Measurements from ENCODE around the gene B3GNT8. TPM values are rescaled to one million over a fixed set of nuclear protein-coding genes. Genes with fewer than 3 reads are reported as not detected.
A peak's percentile ranks its signal among the peaks of the same experiment; 100 is the strongest.

B3GNT8 gene
- total and polyA plus RNA-seq, 12 donors: 3.3 to 13.3 (median 8.8) TPM

- Histone ChIP-seq H3K27me3 (no peaks in the 10 kb centered on the region), H3K4me1 (peaks cover 14 to 59% (median 37%) of the 10 kb centered on the region in 9 donors), H3K9me3 (no peaks in the 10 kb centered on the region), H3K36me3 (peaks cover 0 to 63% (median 14%) of the 10 kb centered on the region in 9 donors), H3K4me3 (peak overlapping the region in 3 of 10 donors; percentile 7 to 20 (median 15)), H3K27ac (peak overlapping the region; percentile 67 to 94 (median 86))
- intact Hi-C loops (cut with DNase I): loop anchor here in 6 of 10 donors (5.0 to 10.0 kb wide), 6 partner anchors 34 to 227 kb away; partner anchors contain the start of genes BCKDHA (in 2 of the 6), EXOSC5 (in 2 of the 6), CCDC97 (in 1 of the 6) and TGFB1 (in 1 of the 6)
- DNase-seq (peak; percentile 71 to 83), ATAC-seq (peak; percentile 58 to 89 (median 76))
- 47 to 52% methylated on average over 23 of the region's 23 CpGs for WGBS, 2 donors
- TF ChIP-seq, protein P1, sequence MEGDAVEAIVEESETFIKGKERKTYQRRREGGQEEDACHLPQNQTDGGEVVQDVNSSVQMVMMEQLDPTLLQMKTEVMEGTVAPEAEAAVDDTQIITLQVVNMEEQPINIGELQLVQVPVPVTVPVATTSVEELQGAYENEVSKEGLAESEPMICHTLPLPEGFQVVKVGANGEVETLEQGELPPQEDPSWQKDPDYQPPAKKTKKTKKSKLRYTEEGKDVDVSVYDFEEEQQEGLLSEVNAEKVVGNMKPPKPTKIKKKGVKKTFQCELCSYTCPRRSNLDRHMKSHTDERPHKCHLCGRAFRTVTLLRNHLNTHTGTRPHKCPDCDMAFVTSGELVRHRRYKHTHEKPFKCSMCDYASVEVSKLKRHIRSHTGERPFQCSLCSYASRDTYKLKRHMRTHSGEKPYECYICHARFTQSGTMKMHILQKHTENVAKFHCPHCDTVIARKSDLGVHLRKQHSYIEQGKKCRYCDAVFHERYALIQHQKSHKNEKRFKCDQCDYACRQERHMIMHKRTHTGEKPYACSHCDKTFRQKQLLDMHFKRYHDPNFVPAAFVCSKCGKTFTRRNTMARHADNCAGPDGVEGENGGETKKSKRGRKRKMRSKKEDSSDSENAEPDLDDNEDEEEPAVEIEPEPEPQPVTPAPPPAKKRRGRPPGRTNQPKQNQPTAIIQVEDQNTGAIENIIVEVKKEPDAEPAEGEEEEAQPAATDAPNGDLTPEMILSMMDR (IDR thresholded peaks at IDR 0.05): peak in 8 of 9 donors; percentile 24 to 65 (median 54)
Measured at GRCh38 chr19:41431426-41432386, 4.5 kb upstream of the B3GNT8 start.

- DNase-seq: no peak
- Histone ChIP-seq H3K9me3 (no peaks in the 10 kb centered on the region), H3K36me3 (peaks cover 0 to 58% (median 10%) of the 10 kb centered on the region in 9 donors), H3K4me3 (no peak overlapping the region), H3K27ac (peak overlapping the region; percentile 64 to 94 (median 86)), H3K4me1 (peaks cover 14 to 67% (median 44%) of the 10 kb centered on the region in 9 donors), H3K27me3 (no peaks in the 10 kb centered on the region)
- no peak for ATAC-seq
- WGBS, 2 donors: 79 to 85% methylated on average over 6 of the region's 6 CpGs
- TF ChIP-seq, protein P1 (IDR thresholded peaks at IDR 0.05): no peak
- intact Hi-C loops (cut with DNase I): loop anchor here in 6 of 10 donors (5.0 to 10.0 kb wide), 6 partner anchors 34 to 226 kb away; partner anchors contain the start of genes BCKDHA (in 2 of the 6), EXOSC5 (in 2 of the 6), CCDC97 (in 1 of the 6) and TGFB1 (in 1 of the 6)
Measured at GRCh38 chr19:41430922-41431321, 3.7 kb upstream of the B3GNT8 start.

DNA sequence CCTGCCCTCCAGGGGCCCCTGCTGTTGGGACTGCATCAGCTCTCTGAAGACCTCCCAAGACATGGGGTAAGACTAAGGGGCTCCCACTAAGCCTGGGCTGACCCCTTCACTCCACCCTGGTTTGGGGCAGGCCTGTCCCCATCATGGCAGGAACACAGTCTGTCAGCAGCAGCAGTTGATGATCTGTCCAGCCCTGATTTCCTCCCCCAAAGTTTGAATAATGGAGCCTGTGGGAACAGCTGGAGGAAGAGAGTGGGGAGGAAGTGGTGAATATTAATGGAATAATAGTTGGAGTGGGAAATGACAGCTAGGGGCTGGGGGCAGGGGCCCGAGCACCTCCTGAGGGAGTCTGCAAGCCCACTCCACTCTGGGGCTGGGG, 1.3 kb upstream of the B3GNT8 start:
- DNase-seq (no peak), ATAC-seq (no peak)
- intact Hi-C loops (cut with DNase I): loop anchor here in 3 of 10 donors (1.0 to 5.0 kb wide), 4 partner anchors 65 to 121 kb away; partner anchors contain the start of gene CCDC97 (in 1 of the 3)
- Histone ChIP-seq H3K9me3 (no peaks in the 10 kb centered on the region), H3K4me3 (peak overlapping the region in 9 of 10 donors; percentile 46 to 73 (median 64)), H3K36me3 (peaks cover 0 to 58% (median 0%) of the 10 kb centered on the region in 9 donors), H3K27ac (peak overlapping the region; percentile 69 to 94 (median 90)), H3K27me3 (no peaks in the 10 kb centered on the region), H3K4me1 (peaks cover 17 to 90% (median 62%) of the 10 kb centered on the region in 9 donors)
- WGBS, 2 donors: 48 to 67% methylated on average over 1 of the region's 1 CpG
- TF ChIP-seq, protein P1 (IDR thresholded peaks at IDR 0.05): no peak
